Activated T-helper 1 cell treated with anti-CD3 and anti-CD28 coated beads, Interleukin-12 subunit alpha, Interleukin-12 subunit beta, Interleukin-2, Interleukin-4 antibody, amounts not matched to agents 30 ng/mL and 10 ng/mL and 1 ng/mL, durations not matched to agents 14 hours and 24 hours and 36 hours (primary cell): ENCODE data around the gene EFCAB3. TPM values are rescaled to one million over a fixed set of nuclear protein-coding genes. Genes with fewer than 3 reads are reported as not detected.
"Not testable (repeated sequence)": the region's sequence is repeated elsewhere in the genome, so short reads cannot be mapped to it uniquely, and the experiment has no call there.

Source experiments
- DNase-seq: peaks from one replicate; pipeline ENCODE4 v3.0.0; 2021; ENCODE audit warnings: low spot score
- H3K27ac Mint-ChIP-seq: one replicate; pipeline ENCODE4 v1.8.0; 2021; ENCODE audit warnings: mild to moderate bottlenecking, mixed read lengths
- H3K27me3 Mint-ChIP-seq: one replicate; pipeline ENCODE4 v1.8.0; 2022; ENCODE audit warnings: mild to moderate bottlenecking, moderate library complexity, mixed read lengths; ENCODE audit not compliant: insufficient read depth
- H3K36me3 Mint-ChIP-seq: one replicate; pipeline ENCODE4 v1.8.0; 2021; ENCODE audit warnings: low read depth, mixed read lengths
- H3K4me1 Mint-ChIP-seq: one replicate; pipeline ENCODE4 v1.8.0; 2021; ENCODE audit warnings: low read depth, mixed read lengths
- H3K4me3 Mint-ChIP-seq: one replicate; pipeline ENCODE4 v1.8.0; 2021; ENCODE audit warnings: mild to moderate bottlenecking, moderate library complexity, mixed read lengths
- H3K9me3 Mint-ChIP-seq: one replicate; pipeline ENCODE4 v1.8.0; 2021; ENCODE audit warnings: mixed read lengths
- intact Hi-C: fragments of 100-400 bp; cut with micrococcal nuclease; formaldehyde crosslinking; loops from one replicate; pipeline ENCODE4 v1.15.1; 2024
- total RNA-seq: library from RNA; stranded (reverse); gene quantifications from 2 replicates; pipeline ENCODE4 v1.2.3, GENCODE V29; 2022

EFCAB3 gene
- 0.23 TPM in 1 of 2 replicates, not detected in the other for total RNA-seq

DNA sequence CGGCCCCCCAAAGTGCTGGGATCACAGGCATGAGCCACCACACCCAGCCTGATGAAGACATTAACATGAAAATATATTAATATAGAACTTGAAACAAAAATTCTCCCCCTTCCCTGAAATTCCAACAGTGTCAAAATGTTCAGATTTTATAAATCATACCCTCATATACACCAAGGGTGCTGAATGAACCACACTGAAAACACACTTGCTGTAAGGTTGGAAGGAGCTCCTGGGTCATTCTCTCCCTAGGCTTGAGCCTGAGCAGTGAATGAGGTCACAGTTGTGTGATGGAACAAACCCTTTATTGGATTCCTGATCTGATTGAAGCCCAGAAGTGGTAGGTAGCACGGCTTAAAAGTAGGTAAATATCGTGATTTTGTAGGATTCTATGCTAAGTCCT lies at the start of gene EFCAB3:
Gene EFCAB3, plus strand, starts transcription at position 301 of the 400 bp plus-strand sequence. CDS start 2,427 bp downstream, outside the sequence.
- peaks cover 7% of the 10 kb centered on the region for H3K27me3 Mint-ChIP-seq

DNA sequence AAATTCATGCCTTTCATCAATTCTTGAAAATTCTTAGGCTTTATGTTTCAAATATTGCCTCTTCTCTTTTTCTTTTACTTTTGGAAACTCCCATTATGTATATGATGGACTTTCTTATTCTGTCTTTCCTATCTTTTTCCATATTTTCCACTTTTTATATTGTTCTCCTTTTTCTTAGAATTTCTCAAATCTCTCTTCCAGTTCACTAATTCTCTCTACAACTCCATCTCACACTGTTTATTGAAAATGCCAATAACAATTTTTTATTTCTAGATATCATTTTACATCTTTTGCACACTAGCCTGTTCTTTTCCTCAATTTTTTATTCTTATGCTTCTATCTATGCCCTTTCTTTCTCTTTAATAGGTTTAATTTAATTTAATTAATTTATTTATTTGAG lies 43.8 kb upstream of the EFCAB3 start:
- Mint-ChIP-seq H3K36me3 (no peaks in the 10 kb centered on the region), H3K9me3 (peaks cover 4% of the 10 kb centered on the region), H3K27me3 (peaks cover 7% of the 10 kb centered on the region), H3K4me1 (no peaks in the 10 kb centered on the region), H3K27ac (no peak overlapping the region), H3K4me3 (no peak overlapping the region)
- intact Hi-C loops: no loop called here
- DNase-seq: no peak

More for the DNA sequence above, at the start of gene EFCAB3:
- H3K4me3 Mint-ChIP-seq: no peak within 1 kb of the TSS
- intact Hi-C loops: no loop called here
- no peaks in the 10 kb centered on the region for H3K4me1 Mint-ChIP-seq
- no peak within 1 kb of the TSS for H3K27ac Mint-ChIP-seq
- H3K36me3 Mint-ChIP-seq: no peaks in the 10 kb centered on the region
- DNase-seq: no peak
- no peaks in the 10 kb centered on the region for H3K9me3 Mint-ChIP-seq

DNA sequence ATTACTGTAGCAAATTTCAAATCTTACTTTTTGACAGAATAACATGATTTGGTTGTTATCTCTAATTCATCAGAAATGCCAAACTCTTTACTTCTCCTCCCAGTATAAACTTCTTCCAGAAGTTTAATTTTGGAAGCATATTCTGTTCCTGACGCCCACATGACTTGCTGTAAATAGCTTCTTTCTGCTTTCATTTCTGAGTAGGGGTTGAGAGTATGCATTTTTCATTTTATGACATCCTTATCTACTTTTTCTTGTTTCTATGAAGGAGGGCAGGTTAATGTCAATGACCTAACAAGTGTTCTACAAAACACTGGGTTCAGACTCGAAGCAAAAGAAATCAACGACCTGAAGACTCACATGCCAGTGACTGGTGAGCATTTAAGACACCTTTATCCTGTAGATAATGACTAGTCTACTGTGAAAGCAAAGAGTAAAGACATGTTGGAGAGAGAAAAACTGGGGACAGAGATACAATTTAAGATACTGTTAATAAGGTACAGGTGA lies 36.5 kb upstream of the EFCAB3 start:
- no peaks in the 10 kb centered on the region for H3K9me3 Mint-ChIP-seq
- no peaks in the 10 kb centered on the region for H3K36me3 Mint-ChIP-seq
- no peak overlapping the region for H3K27ac Mint-ChIP-seq
- H3K4me3 Mint-ChIP-seq: no peak overlapping the region
- no peak for DNase-seq
- intact Hi-C loops: no loop called here
- no peaks in the 10 kb centered on the region for H3K4me1 Mint-ChIP-seq
- peaks cover 7% of the 10 kb centered on the region for H3K27me3 Mint-ChIP-seq

DNA sequence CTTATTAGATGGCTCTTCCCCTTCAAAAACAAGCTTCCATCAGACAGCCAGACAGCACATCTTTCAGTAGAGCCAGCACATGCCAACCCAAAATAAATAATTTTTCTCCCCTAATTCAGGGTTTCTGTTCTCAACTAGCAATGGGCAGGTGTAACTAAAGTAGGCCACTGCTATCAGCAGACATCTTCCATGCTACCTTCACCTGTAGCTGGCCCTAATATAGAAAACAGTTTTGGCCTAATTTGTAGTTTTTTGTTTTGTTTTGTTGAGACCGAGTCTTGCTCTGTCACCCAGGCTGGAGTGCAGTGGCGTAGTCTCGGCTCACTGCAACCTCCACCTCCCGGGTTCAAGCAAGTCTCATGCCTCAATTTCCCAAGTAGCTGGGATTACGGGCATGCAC lies 29.2 kb upstream of the EFCAB3 start:
- Mint-ChIP-seq H3K36me3 (no peaks in the 10 kb centered on the region), H3K9me3 (no peaks in the 10 kb centered on the region), H3K27ac (no peak overlapping the region), H3K4me3 (no peak overlapping the region), H3K4me1 (no peaks in the 10 kb centered on the region), H3K27me3 (peaks cover 3% of the 10 kb centered on the region)
- intact Hi-C loops: no loop called here
- DNase-seq: no peak

DNA sequence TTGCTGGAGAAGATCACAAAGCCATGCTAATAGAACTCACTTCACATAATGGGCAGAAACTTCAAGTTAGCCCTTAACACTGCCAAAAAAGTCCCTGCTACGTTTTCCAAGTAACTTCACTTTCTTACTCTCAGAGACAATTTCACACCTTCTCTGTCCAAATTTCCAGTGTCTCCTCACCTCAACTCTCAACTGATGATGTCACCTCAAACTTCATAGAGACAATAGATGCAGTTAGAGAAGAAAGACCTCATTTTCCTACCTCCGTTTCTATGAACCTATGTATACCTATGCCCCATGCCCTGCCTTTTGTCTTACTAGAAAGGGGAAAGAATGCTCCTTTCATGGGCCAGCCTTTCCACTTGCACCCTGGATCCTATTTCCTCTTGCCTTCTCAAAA lies 14.2 kb upstream of the EFCAB3 start:
- no peaks in the 10 kb centered on the region for H3K36me3 Mint-ChIP-seq
- intact Hi-C loops: no loop called here
- H3K4me1 Mint-ChIP-seq: no peaks in the 10 kb centered on the region
- H3K9me3 Mint-ChIP-seq: no peaks in the 10 kb centered on the region
- peaks cover 2% of the 10 kb centered on the region for H3K27me3 Mint-ChIP-seq
- no peak overlapping the region for H3K4me3 Mint-ChIP-seq
- no peak for DNase-seq
- H3K27ac Mint-ChIP-seq: no peak overlapping the region

DNA sequence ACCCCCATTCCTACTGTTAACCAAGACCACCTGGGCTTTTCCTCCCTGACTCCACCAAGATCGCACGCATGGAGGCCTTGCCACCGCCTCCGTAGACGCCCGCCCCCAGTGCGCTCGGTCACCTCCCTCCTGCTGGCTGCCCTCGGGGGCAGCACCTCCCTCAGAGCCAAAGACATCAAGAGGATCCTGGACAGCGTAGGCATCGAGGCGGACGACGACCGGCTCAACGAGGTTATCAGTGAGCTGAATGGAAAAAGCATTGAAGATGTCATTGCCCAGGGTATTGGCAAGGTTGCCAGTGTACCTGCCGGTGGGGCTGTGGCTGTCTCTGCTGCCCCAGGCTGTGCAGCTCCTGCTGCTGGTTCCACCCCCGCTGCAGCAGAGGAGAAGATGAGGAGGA lies 1.2 kb downstream of the EFCAB3 start:
- no peaks in the 10 kb centered on the region for H3K4me1 Mint-ChIP-seq
- peaks cover 8% of the 10 kb centered on the region for H3K27me3 Mint-ChIP-seq
- intact Hi-C loops: no loop called here

DNA sequence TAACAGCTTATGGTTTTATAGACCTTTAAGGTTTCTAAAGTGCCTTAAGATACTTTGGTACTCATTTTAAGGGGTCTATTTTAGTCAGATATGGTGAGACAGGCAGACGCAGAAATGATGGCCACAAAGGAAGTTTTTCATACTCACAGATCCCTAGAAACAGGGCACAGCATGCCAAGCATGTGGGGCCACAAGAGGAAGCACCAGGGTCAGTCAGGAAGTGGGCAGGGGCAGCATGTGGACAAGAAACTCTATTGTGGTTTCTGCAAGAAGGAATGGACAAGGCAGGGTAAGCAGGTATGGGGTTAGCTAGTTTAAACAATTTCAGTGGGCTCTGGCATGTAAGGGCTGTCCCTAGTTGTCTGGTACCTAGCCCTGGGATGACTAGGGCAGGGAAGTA lies 8.5 kb downstream of the EFCAB3 start:
- intact Hi-C loops: no loop called here
- H3K27me3 Mint-ChIP-seq: peaks cover 14% of the 10 kb centered on the region
- no peak overlapping the region for H3K27ac Mint-ChIP-seq
- H3K4me3 Mint-ChIP-seq: no peak overlapping the region
- H3K9me3 Mint-ChIP-seq: no peaks in the 10 kb centered on the region
- no peaks in the 10 kb centered on the region for H3K36me3 Mint-ChIP-seq
- no peak for DNase-seq
- H3K4me1 Mint-ChIP-seq: no peaks in the 10 kb centered on the region

More for the DNA sequence above, 1.2 kb downstream of the EFCAB3 start:
- no peak for DNase-seq
- Mint-ChIP-seq H3K4me3 (no peak overlapping the region), H3K27ac (no peak overlapping the region), H3K9me3 (no peaks in the 10 kb centered on the region), H3K36me3 (no peaks in the 10 kb centered on the region)

DNA sequence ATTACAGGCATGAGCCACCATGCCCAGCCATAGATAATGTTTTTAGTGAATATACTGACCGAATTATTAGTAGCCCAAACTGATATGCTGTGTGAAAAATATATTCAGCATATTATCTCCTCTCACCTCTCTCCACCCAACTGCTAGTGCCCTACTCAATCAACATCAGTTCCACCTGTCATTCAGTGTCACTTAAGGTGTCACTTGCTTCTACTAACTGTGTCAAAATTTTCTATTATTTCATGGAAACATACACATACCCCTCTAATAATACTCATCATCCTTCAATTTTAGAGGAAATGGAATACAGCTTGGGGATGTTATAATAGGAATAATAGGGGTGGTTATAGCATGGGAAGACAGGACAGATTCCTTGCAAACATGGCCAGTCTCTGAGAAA lies 12.6 kb downstream of the EFCAB3 start:
- H3K27me3 Mint-ChIP-seq: peaks cover 6% of the 10 kb centered on the region
- H3K9me3 Mint-ChIP-seq: no peaks in the 10 kb centered on the region
- intact Hi-C loops: no loop called here
- no peak overlapping the region for H3K27ac Mint-ChIP-seq
- H3K4me1 Mint-ChIP-seq: no peaks in the 10 kb centered on the region
- H3K4me3 Mint-ChIP-seq: no peak overlapping the region
- no peaks in the 10 kb centered on the region for H3K36me3 Mint-ChIP-seq
- DNase-seq: no peak

DNA sequence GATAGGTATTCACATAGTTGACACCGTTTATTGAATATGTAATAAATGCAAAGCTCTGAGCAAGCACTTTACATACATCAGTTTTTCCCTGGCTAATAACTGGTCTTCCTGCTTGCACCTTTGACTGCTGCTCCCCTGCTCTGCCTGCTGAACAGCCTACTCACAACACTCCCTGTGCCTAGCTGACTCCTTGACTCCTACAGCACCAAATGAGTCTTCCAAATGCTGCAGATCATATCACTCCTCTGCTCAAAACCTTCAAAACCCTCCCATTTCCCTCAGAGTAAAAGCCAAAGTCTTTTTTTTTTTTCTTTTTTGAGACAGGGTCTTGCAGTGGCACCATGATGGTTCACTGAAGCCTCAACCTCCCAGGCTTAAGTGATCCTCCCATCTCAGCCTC lies 18.5 kb downstream of the EFCAB3 start:
- Mint-ChIP-seq H3K9me3 (no peaks in the 10 kb centered on the region), H3K27ac (no peak overlapping the region), H3K4me1 (no peaks in the 10 kb centered on the region), H3K36me3 (no peaks in the 10 kb centered on the region), H3K4me3 (no peak overlapping the region), H3K27me3 (peaks cover 7% of the 10 kb centered on the region)
- no peak for DNase-seq
- intact Hi-C loops: no loop called here

DNA sequence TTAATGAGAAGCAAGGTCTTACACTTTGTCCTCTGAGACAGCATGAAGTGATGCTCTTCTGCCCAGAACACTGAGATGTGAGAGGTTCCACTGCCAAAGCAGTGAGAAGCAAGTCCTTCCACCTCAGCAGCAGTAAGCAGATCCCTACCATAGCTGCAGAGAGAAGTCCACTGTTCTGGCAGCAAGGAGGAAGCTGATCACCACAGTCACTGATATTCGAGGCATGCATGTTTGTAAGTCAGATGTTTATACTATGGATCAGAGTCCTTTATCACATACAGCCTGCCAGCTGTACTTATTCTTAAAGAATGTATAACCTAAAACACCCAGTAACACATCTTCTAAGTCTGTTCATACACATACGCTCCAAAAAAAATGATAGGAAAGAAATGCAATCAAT lies 25.1 kb downstream of the EFCAB3 start:
- no peak overlapping the region for H3K4me3 Mint-ChIP-seq
- H3K27me3 Mint-ChIP-seq: peaks cover 6% of the 10 kb centered on the region
- no peaks in the 10 kb centered on the region for H3K36me3 Mint-ChIP-seq
- no peaks in the 10 kb centered on the region for H3K4me1 Mint-ChIP-seq
- H3K9me3 Mint-ChIP-seq: no peaks in the 10 kb centered on the region
- DNase-seq: no peak
- intact Hi-C loops: no loop called here
- no peak overlapping the region for H3K27ac Mint-ChIP-seq

DNA sequence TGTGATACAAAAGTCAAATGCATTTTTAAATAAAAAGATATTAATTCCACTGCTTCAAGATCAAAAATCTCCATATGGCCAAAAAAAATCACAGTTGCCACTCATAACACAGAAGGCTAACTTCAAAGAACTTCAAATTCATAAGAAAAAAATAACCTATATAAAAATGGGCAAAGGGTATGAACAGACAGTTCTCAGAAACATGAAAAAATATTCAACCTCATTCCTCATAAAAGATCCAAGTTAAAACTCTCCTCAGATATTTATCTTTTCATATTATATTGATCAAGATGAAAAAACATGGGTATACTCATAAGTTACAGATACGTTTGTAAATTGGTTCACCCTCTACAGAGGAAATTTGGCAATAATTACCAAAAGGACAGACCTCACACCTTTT lies 32.7 kb downstream of the EFCAB3 start:
- H3K4me1 Mint-ChIP-seq, H3K9me3 Mint-ChIP-seq, H3K36me3 Mint-ChIP-seq, H3K27ac Mint-ChIP-seq, DNase-seq, H3K4me3 Mint-ChIP-seq, intact Hi-C loops: not testable (repeated sequence)
- peaks cover 18% of the 10 kb centered on the region for H3K27me3 Mint-ChIP-seq

DNA sequence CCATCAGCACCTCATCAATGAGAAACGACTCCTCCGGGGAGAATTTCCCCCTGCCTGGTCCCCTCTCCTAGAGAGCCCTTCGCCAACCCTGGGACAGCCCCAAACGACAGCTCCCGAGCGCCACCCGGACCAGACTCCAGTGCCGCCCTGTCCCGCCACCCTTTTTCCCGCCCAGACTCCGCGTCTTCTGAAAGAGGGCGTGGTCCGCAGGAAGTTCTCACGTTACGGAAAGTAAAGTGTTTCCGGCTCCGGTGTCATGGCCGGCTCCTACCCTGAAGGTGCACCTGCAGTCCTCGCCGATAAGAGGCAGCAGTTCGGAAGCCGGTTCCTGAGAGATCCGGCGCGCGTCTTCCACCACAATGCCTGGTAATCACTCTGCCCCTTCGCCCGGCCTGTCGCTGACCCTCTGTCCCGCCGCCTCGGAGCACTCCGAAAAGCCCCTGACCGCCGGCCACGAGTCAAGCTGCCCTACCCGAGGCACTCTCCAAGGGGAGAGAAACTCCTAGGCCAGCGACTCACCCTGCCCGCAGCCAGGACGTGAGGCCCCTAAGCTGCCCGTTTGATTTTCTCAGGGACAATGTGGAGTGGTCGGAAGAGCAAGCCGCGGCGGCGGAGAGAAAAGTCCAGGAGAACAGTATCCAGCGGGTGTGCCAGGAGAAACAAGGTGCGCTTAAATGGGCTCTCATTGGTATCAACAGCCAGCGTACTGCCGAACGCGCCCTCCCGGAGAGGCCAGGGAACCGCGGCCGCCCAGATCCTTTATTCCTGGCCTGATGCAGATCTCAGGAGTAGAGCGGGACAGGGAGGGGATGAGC lies 43.5 kb downstream of the EFCAB3 start, which contains the start of gene METTL2A:
Gene METTL2A, plus strand, starts transcription at position 251 of the 815 bp plus-strand sequence. Its CDS starts 6 bp downstream, at position 257.
- H3K4me3 Mint-ChIP-seq: peak within 1 kb of the TSS; percentile 97
- not testable (repeated sequence) for H3K9me3 Mint-ChIP-seq, H3K36me3 Mint-ChIP-seq, H3K27me3 Mint-ChIP-seq
- peak within 1 kb of the TSS; percentile 91 for H3K27ac Mint-ChIP-seq
- DNase-seq: peak; percentile 85
- intact Hi-C loops: loop anchor here (1.0 to 10.0 kb wide), 6 partner anchors 55 to 1747 kb away; partner anchors contain the start of genes BCAS3, MED13, TANC2 and TLK2
- peaks cover 21% of the 10 kb centered on the region for H3K4me1 Mint-ChIP-seq

DNA sequence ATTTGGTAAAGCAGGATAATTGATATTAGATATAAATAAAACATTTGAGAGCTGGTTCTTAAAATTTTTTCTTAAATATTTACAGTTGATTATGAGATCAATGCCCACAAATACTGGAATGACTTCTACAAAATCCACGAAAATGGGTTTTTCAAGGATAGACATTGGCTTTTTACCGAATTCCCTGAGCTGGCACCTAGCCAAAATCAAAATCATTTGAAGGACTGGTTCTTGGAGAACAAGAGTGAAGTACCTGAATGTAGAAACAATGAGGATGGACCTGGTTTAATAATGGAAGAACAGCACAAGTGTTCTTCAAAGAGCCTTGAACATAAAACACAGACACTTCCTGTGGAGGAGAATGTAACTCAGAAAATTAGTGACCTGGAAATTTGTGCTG lies 45.9 kb downstream of the EFCAB3 start:
- intact Hi-C loops: loop anchor here (10.0 kb wide), 1 partner anchor 361 kb away; the partner anchor contains the start of gene MED13
- Mint-ChIP-seq H3K4me1 (peaks cover 21% of the 10 kb centered on the region), H3K36me3 (peaks cover 12% of the 10 kb centered on the region)
- H3K27me3 Mint-ChIP-seq, H3K27ac Mint-ChIP-seq, H3K9me3 Mint-ChIP-seq, DNase-seq, H3K4me3 Mint-ChIP-seq: not testable (repeated sequence)
